Keratinocyte (primary cell): ENCODE measurements around the gene TXNDC5. TPM values are rescaled to one million over a fixed set of nuclear protein-coding genes. Genes with fewer than 3 reads are reported as not detected.

Experiments used
- DNase-seq: peaks from one replicate; pipeline ENCODE4 v3.0.0-alpha.2; 2011; ENCODE audit warnings: low read depth, missing footprints, low spot score
- FAIRE-seq: peaks from 2 replicates; lab custom pipeline; 2011; peaks lifted over from hg19 to GRCh38; lab: Jason Lieb, UNC
- H2AFZ ChIP-seq: 2 replicates; pipeline ENCODE4 v1.6.0; 2012; ENCODE audit warnings: low read length, control low read depth, inconsistent platforms; ENCODE audit not compliant: control insufficient read depth
- H3K27ac ChIP-seq: 2 replicates; pipeline ENCODE4 v1.5.1; 2011; ENCODE audit warnings: low read length; ENCODE audit not compliant: control insufficient read depth, insufficient read depth
- H3K27me3 ChIP-seq: 3 replicates; pipeline ENCODE4 v1.6.0; 2011; ENCODE audit warnings: low read length; ENCODE audit not compliant: control insufficient read depth, insufficient read depth; ENCODE audit errors: extremely low read depth
- H3K36me3 ChIP-seq, 2 experiments: 2 replicates in 1 of 2; 3 replicates in 1 of 2; pipeline ENCODE4 v1.5.1; 2011; ENCODE audit warnings: low read length in 2 of 2, mild to moderate bottlenecking in 1 of 2; ENCODE audit not compliant: control insufficient read depth in 2 of 2, insufficient read depth in 2 of 2; ENCODE audit errors: extremely low read depth in 1 of 2
- H3K4me1 ChIP-seq: 3 replicates; pipeline ENCODE4 v1.5.1; 2011; ENCODE audit warnings: low read length; ENCODE audit not compliant: control insufficient read depth, insufficient read depth; ENCODE audit errors: extremely low read depth
- H3K4me2 ChIP-seq: 3 replicates; pipeline ENCODE4 v1.6.0; 2011; ENCODE audit warnings: low read depth, low read length; ENCODE audit not compliant: control insufficient read depth, insufficient read depth; ENCODE audit errors: extremely low read depth
- H3K4me3 ChIP-seq, 3 experiments: fragments of 200-600 bp in 1 of 3; sonication (generic) in 1 of 3; 2 replicates in 2 of 3; 3 replicates in 1 of 3; pipeline ENCODE4 v1.5.1; 2011 to 2016; ENCODE audit warnings: low read length in 3 of 3, mild to moderate bottlenecking in 3 of 3, control low read depth in 2 of 3, inconsistent platforms in 1 of 3, low read depth in 1 of 3, mixed read lengths in 1 of 3, mixed run types in 1 of 3, moderate library complexity in 1 of 3; ENCODE audit not compliant: control insufficient read depth in 2 of 3, insufficient read depth in 2 of 3; ENCODE audit errors: extremely low read depth in 1 of 3
- H3K79me2 ChIP-seq: 2 replicates; pipeline ENCODE4 v1.6.0; 2012; ENCODE audit warnings: low read length; ENCODE audit not compliant: control insufficient read depth, insufficient read depth
- H3K9ac ChIP-seq: 3 replicates; pipeline ENCODE4 v1.6.0; 2011; ENCODE audit warnings: low read length; ENCODE audit not compliant: control insufficient read depth, insufficient read depth; ENCODE audit errors: extremely low read depth
- H3K9me1 ChIP-seq: 3 replicates; pipeline ENCODE4 v1.6.0; 2011; ENCODE audit warnings: low read length; ENCODE audit not compliant: control insufficient read depth, insufficient read depth; ENCODE audit errors: extremely low read depth
- H3K9me3 ChIP-seq: 2 replicates; pipeline ENCODE4 v1.5.1; 2012; ENCODE audit warnings: low read depth, low read length; ENCODE audit not compliant: control insufficient read depth
- H4K20me1 ChIP-seq: 3 replicates; pipeline ENCODE4 v1.6.0; 2011; ENCODE audit warnings: low read length; ENCODE audit not compliant: control insufficient read depth, insufficient read depth; ENCODE audit errors: extremely low read depth
- CTCF ChIP-seq, 3 experiments: IDR thresholded peaks in 1 of 3; conservative IDR thresholded peaks in 1 of 3; optimal IDR thresholded peaks in 1 of 3; 2 replicates in 2 of 3; 3 replicates in 1 of 3; pipeline versions ENCODE3 to v1.5.1; 2011; ENCODE audit warnings: low read length in 3 of 3, mild to moderate bottlenecking in 3 of 3, moderate library complexity in 2 of 3, control low read depth in 1 of 3, inconsistent platforms in 1 of 3; ENCODE audit not compliant: insufficient read depth in 2 of 3; ENCODE audit errors: extremely low read depth in 1 of 3
- EZH2 ChIP-seq: IDR thresholded peaks from one replicate; pipeline ENCODE4 v1.6.1; 2012; ENCODE audit warnings: inconsistent platforms, mild to moderate bottlenecking, low read length, moderate library complexity
- dilution Hi-C: fragments of 300-500 bp; cut with MboI; formaldehyde crosslinking; loops from one replicate; pipeline ENCODE4 v1.7.0; 2020; ENCODE audit warnings: low sequenced_read_pairs; ENCODE audit not compliant: extremely low pct_ligation_motif_present
- polyA plus RNA-seq, 5 experiments: library from polyadenylated mRNA; depleted of rRNA in 3 of 5; stranded (reverse) in 3 of 5; stranded (forward) in 1 of 5; unstranded in 1 of 5; fragments of >200 nt; gene quantifications; 1 replicate in 1 of 5; 2 replicates in 3 of 5; 3 replicates in 1 of 5; pipeline versions ENCODE4 v1.2.1 to v1.2.3, GENCODE V29; 2011 to 2012; ENCODE audit warnings: missing spikeins in 2 of 5, low read depth in 1 of 5, low replicate concordance in 1 of 5

Gene TXNDC5
- polyA plus RNA-seq, 1 donor (not counting 4 experiments of a cell fraction or from before 2014, with no cell fraction given) = 112 TPM

- Histone ChIP-seq H3K27ac (no peak overlapping the region), H2AFZ (no peak overlapping the region), H3K4me1 (no peaks in the 10 kb centered on the region), H3K27me3 (no peaks in the 10 kb centered on the region), H4K20me1 (no peaks in the 10 kb centered on the region), H3K9me1 (no peaks in the 10 kb centered on the region), H3K36me3 (peaks cover 37 to 49% of the 10 kb centered on the region in 2 experiments), H3K4me2 (no peak overlapping the region), H3K79me2 (peaks cover 5% of the 10 kb centered on the region), H3K4me3 (no peak overlapping the region), H3K9ac (no peak overlapping the region), H3K9me3 (no peaks in the 10 kb centered on the region)
- TF ChIP-seq EZH2 = no peak
- no peak for TF ChIP-seq CTCF (optimal IDR thresholded peaks at IDR 0.05 in 1 of 3, IDR thresholded peaks at IDR 0.05 in 1 of 3, conservative IDR thresholded peaks at IDR 0.05 in 1 of 3; ENCODE audit: extremely low read depth in 1 of 3, insufficient read depth in 2 of 3, low read length in 3 of 3)
- dilution Hi-C loops = no loop called here
- DNase-seq (no peak), FAIRE-seq (no peak)
These were observed 13.0 kb downstream of the TXNDC5 start for GRCh38 chr6:7897461-7898192.

DNA sequence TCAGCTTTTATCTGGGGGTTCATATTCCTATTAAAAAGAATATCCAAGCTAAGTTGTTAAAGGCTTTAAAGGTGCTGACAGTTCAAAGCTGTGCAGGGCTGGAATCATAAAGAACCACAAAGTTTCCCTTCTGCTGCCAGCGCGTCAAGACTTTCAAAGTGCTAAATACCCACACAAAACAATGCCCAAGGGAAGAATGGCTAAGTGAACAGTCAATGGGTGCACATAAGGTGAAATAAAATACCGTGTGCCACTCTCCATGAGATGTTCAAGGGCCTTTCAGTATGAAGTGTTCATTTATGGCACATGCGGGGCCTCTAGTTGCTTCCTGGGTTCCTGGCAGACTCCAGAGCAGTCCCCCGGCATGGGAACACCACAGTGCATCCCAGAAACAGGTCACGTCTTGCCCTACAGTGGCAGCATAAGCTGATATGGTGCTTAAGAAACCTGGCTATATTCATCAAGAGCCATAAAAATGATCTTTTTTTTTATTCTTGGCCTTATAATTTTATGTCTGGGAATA is 14.1 kb downstream of the TXNDC5 start:
- Histone ChIP-seq H3K9me3 (no peaks in the 10 kb centered on the region), H3K4me1 (no peaks in the 10 kb centered on the region), H3K27ac (no peak overlapping the region), H3K36me3 (peaks cover 33 to 52% of the 10 kb centered on the region in 2 experiments), H3K4me2 (no peak overlapping the region), H3K27me3 (no peaks in the 10 kb centered on the region), H3K9ac (no peak overlapping the region), H3K9me1 (no peaks in the 10 kb centered on the region), H3K79me2 (peaks cover 5% of the 10 kb centered on the region), H2AFZ (no peak overlapping the region), H3K4me3 (no peak overlapping the region), H4K20me1 (no peaks in the 10 kb centered on the region)
- FAIRE-seq (no peak), DNase-seq (no peak)
- dilution Hi-C loops = no loop called here
- TF ChIP-seq CTCF (optimal IDR thresholded peaks at IDR 0.05 in 1 of 3, IDR thresholded peaks at IDR 0.05 in 1 of 3, conservative IDR thresholded peaks at IDR 0.05 in 1 of 3; ENCODE audit: extremely low read depth in 1 of 3, insufficient read depth in 2 of 3, low read length in 3 of 3) (no peak), EZH2 (no peak)
